ENCODE measurements around the gene CHRDL1. TPM values are rescaled to one million over a fixed set of nuclear protein-coding genes. Genes with fewer than 3 reads are reported as not detected.

The CHRDL1 gene
- total and polyA plus RNA-seq, 11 donors: 0.42 to 67.8 (median 1.4) TPM; not detected in 1

DNA sequence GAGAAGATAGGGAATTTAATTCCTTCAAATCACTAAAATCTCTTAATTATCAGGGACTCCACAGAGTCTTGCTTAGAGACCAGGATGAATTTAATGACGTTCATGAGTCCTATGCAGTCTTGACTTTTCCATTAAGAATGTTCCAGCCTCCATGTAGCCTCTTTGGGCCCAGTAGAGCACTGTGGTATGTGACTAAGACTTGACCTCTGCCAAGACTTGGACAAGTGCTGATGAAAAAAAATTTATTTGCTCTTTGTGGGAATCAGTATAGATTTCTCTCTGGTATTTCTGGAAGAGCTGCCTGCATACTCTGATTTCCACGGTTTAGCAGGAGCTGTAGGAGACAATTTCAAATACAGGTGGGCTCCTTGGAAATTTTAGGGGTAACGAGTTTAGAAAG is 40.6 kb downstream of the CHRDL1 start:
- Histone ChIP-seq H3K27ac (no peak overlapping the region), H3K27me3 (peaks cover 0 to 12% (median 0%) of the 10 kb centered on the region in 9 donors), H3K4me3 (no peak overlapping the region), H3K4me1 (no peaks in the 10 kb centered on the region), H3K36me3 (no peaks in the 10 kb centered on the region), H3K9me3 (peaks cover 0 to 12% (median 0%) of the 10 kb centered on the region in 12 donors)
- intact Hi-C loops (cut with DNase I): no loop called here
- TF ChIP-seq, protein P1, sequence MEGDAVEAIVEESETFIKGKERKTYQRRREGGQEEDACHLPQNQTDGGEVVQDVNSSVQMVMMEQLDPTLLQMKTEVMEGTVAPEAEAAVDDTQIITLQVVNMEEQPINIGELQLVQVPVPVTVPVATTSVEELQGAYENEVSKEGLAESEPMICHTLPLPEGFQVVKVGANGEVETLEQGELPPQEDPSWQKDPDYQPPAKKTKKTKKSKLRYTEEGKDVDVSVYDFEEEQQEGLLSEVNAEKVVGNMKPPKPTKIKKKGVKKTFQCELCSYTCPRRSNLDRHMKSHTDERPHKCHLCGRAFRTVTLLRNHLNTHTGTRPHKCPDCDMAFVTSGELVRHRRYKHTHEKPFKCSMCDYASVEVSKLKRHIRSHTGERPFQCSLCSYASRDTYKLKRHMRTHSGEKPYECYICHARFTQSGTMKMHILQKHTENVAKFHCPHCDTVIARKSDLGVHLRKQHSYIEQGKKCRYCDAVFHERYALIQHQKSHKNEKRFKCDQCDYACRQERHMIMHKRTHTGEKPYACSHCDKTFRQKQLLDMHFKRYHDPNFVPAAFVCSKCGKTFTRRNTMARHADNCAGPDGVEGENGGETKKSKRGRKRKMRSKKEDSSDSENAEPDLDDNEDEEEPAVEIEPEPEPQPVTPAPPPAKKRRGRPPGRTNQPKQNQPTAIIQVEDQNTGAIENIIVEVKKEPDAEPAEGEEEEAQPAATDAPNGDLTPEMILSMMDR (IDR thresholded peaks at IDR 0.05): no peak
- no peak for TF ChIP-seq POLR2A (IDR thresholded peaks at IDR 0.05)
- no peak for ATAC-seq
- WGBS, 4 donors: 25 to 69% (median 47%) methylated on average over 3 of the region's 3 CpGs
- DNase-seq: no peak

DNA sequence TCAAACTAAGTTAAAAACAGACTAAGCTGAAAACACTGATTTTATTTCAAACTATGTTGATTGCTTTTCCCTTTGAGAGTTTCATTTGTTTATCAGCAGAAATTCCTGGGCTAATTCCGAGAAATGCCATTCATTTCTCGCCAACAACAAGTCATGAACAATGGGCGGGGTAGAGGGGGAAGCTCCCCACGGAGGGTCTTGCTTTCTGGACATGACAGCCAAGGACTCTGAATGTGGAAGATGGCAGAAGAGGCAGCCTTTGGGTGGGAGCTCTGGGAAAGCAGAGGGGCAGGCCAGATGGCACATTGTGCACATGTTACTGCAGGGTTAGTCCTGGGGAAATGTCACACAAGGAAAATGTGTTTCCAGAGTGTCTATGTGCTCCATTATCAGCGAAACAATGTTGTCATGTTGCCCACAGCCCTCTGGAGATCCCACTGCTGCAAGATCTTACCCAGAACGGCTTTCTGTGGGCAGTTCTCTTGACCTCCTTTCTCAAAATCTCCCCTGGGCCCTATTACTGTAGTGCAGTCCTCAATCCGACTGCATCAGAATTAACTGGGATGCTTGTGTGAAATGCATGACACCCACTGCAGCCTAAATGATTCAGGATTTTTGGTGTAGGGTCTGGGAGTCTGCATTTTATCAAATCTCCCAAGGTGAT is 45.0 kb downstream of the CHRDL1 start:
- no peaks in the 10 kb centered on the region for H3K9me3 ChIP-seq
- no peaks in the 10 kb centered on the region for H3K36me3 ChIP-seq
- DNase-seq (no peak), ATAC-seq (no peak)
- H3K27me3 ChIP-seq: peaks cover 0 to 4% (median 0%) of the 10 kb centered on the region in 9 donors
- H3K27ac ChIP-seq: no peak overlapping the region
- no peak overlapping the region for H3K4me3 ChIP-seq
- intact Hi-C loops (cut with DNase I): no loop called here
- WGBS, 4 donors: 47 to 54% (median 52%) methylated on average over 7 of the region's 7 CpGs
- TF ChIP-seq, protein P1 (IDR thresholded peaks at IDR 0.05): no peak
- TF ChIP-seq POLR2A (IDR thresholded peaks at IDR 0.05): no peak
- no peaks in the 10 kb centered on the region for H3K4me1 ChIP-seq

DNA sequence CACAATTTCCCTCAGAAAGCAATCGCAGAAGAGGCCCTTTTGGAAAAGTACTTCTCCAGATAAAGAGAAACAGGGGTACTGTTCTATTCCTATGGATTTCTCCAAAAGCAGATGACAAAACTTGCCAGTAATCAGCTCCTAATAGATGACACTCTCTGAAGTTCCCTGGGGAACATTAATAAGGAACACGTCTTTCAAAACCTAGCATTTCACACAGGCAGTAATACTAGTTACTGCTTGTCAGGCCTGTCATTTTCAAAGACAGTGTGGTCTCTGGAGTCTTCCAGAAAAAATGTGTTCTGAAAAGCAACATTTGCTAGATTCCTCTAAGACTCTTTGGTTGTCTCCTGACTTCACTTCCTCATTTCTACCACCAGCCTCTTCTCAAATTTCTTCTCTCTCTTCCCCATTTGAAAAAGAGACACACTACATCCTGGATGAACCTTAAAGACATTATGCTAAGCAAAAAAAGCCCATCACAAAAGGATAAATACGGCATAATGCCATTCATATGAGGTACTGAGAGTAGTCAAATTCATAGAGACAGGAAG is 47.3 kb downstream of the CHRDL1 start:
- no peak for DNase-seq
- Histone ChIP-seq H3K27me3 (peaks cover 0 to 6% (median 0%) of the 10 kb centered on the region in 9 donors), H3K27ac (no peak overlapping the region), H3K4me1 (no peaks in the 10 kb centered on the region), H3K4me3 (no peak overlapping the region), H3K9me3 (no peaks in the 10 kb centered on the region), H3K36me3 (no peaks in the 10 kb centered on the region)
- ATAC-seq: no peak
- WGBS, 4 donors: 68 to 77% (median 73%) methylated on average over 3 of the region's 3 CpGs
- TF ChIP-seq, protein P1 (IDR thresholded peaks at IDR 0.05): no peak
- TF ChIP-seq POLR2A (IDR thresholded peaks at IDR 0.05): no peak
- intact Hi-C loops (cut with DNase I): no loop called here

DNA sequence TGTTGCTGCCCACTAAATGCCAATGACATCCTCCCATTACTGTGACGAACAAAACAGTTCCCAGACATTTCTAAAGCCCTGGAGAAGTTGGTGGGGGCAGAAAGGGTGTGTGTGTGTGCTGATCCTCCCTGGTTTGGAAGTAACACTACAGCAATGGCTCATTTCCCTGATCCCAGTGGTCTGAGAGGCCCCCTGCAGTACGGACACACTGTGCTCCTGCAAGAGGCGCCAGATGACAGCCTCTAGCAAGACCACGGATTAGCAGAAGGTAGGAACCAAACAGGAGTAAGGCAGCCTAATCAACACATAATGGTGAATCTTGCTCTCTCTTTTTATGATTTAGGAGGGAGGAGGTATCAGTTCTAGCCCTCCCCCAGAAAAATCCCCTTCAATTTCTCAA is 49.6 kb downstream of the CHRDL1 start:
- Histone ChIP-seq H3K9me3 (no peaks in the 10 kb centered on the region), H3K4me1 (no peaks in the 10 kb centered on the region), H3K4me3 (no peak overlapping the region), H3K27ac (no peak overlapping the region), H3K36me3 (no peaks in the 10 kb centered on the region), H3K27me3 (peaks cover 0 to 10% (median 0%) of the 10 kb centered on the region in 9 donors)
- DNase-seq: no peak
- 27 to 54% (median 31%) methylated on average over 4 of the region's 4 CpGs for WGBS, 4 donors
- intact Hi-C loops (cut with DNase I): no loop called here
- no peak for ATAC-seq
- TF ChIP-seq, protein P1 (IDR thresholded peaks at IDR 0.05): no peak
- TF ChIP-seq POLR2A (IDR thresholded peaks at IDR 0.05): no peak

Data from heart left ventricle (tissue), 16 donors.